ENCODE data around the gene TCEA2. TPM values are rescaled to one million over a fixed set of nuclear protein-coding genes. Genes with fewer than 3 reads are reported as not detected.

TCEA2 gene
- total RNA-seq, 1 donor from 2014 or later: 23.2 TPM

DNA sequence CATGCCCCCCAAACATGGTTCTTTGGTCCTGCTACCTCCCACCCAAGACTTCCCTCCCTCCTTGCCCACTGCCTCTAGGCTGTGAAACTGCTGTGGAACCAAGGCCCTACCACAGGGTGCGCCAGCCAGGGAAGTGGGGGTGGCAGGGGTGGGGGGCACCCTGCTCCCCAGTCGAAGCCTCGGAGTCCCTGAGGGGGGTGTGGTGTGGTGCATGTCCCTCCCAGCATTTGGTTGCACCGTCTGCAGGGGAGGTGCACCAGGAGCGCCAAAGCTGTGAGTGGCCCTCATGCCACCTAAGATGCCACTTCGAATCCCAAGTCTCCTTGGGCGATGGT lies 14.5 kb downstream of the TCEA2 start:
- Mint-ChIP-seq H3K27me3 (ENCODE audit: insufficient read depth, low read depth) (peaks cover 2% of the 10 kb centered on the region), H3K9me3 (no peaks in the 10 kb centered on the region), H3K27ac (no peak overlapping the region), H3K36me3 (no peaks in the 10 kb centered on the region), H3K4me1 (peaks cover 25% of the 10 kb centered on the region), H3K4me3 (no peak overlapping the region)
- Histone ChIP-seq H3K27me3 (peaks cover 34% of the 10 kb centered on the region), H3K4me3 (no peak overlapping the region), H3K9me3 (ENCODE audit: low read depth) (no peaks in the 10 kb centered on the region), H3K79me2 (ENCODE audit: low read depth) (no peaks in the 10 kb centered on the region), H3K27ac (no peak overlapping the region), H4K20me1 (ENCODE audit: low read depth) (peaks cover 13% of the 10 kb centered on the region), H2AFZ (replicated peaks) (no peak overlapping the region), H3K4me2 (no peak overlapping the region), H3K4me1 (peaks cover 10% of the 10 kb centered on the region), H3K9ac (no peak overlapping the region), H3K36me3 (no peaks in the 10 kb centered on the region), H3F3A (ENCODE audit: low read depth) (peaks cover 37% of the 10 kb centered on the region)
- DNase-seq (ENCODE audit: low spot score): no peak
- TF ChIP-seq, protein P1, sequence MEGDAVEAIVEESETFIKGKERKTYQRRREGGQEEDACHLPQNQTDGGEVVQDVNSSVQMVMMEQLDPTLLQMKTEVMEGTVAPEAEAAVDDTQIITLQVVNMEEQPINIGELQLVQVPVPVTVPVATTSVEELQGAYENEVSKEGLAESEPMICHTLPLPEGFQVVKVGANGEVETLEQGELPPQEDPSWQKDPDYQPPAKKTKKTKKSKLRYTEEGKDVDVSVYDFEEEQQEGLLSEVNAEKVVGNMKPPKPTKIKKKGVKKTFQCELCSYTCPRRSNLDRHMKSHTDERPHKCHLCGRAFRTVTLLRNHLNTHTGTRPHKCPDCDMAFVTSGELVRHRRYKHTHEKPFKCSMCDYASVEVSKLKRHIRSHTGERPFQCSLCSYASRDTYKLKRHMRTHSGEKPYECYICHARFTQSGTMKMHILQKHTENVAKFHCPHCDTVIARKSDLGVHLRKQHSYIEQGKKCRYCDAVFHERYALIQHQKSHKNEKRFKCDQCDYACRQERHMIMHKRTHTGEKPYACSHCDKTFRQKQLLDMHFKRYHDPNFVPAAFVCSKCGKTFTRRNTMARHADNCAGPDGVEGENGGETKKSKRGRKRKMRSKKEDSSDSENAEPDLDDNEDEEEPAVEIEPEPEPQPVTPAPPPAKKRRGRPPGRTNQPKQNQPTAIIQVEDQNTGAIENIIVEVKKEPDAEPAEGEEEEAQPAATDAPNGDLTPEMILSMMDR (IDR thresholded peaks at IDR 0.05): no peak
- no peak for TF ChIP-seq EZH2 (IDR thresholded peaks at IDR 0.05)
- TF ChIP-seq EZH2phosphoT487 (IDR thresholded peaks at IDR 0.05): no peak

DNA sequence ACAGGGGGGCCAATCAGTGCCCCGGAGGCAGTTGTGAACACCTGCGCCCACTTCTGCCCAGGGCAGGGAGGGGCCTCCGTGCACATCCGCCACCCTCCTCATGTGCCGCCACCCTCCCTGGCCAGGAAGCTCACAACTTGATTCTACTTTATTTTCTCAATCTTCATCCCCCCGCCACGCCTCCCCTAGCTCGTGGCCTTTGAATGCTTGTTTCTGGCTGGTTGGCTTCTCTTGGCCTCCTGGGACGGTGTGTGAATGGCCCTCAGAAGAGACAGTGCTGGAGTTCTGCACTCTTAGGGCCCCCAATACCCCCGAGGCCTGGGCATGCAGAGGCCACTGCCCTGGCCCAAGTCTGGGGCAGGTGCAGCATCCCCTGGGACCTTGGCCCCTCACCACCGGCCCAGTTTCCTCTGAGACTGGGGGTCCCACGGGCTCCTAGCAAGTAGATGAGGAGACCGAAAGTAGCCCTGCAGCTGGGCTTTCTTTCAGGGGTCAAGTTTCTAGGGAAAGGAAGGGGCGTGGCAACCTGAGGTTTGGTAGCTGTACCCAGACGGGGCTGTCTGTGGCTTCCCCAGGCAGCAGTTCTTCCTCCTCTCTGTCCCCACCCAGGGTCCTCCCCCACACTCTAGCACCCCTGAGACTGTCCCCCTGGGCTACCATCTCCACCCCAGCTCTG lies 15.0 kb downstream of the TCEA2 start:
- H3K36me3 Mint-ChIP-seq: no peaks in the 10 kb centered on the region
- Histone ChIP-seq H3K27me3 (peaks cover 39% of the 10 kb centered on the region), H3K36me3 (no peaks in the 10 kb centered on the region), H3K27ac (no peak overlapping the region), H3K4me2 (peak overlapping the region; percentile 99), H3K9ac (no peak overlapping the region), H4K20me1 (ENCODE audit: low read depth) (peaks cover 17% of the 10 kb centered on the region), H3K4me1 (peaks cover 13% of the 10 kb centered on the region), H3F3A (ENCODE audit: low read depth) (peaks cover 43% of the 10 kb centered on the region), H3K79me2 (ENCODE audit: low read depth) (no peaks in the 10 kb centered on the region), H3K9me3 (ENCODE audit: low read depth) (no peaks in the 10 kb centered on the region), H3K4me3 (no peak overlapping the region), H2AFZ (replicated peaks) (no peak overlapping the region)
- H3K9me3 Mint-ChIP-seq: no peaks in the 10 kb centered on the region
- H3K27me3 Mint-ChIP-seq (ENCODE audit: insufficient read depth, low read depth): peaks cover 2% of the 10 kb centered on the region
- no peak overlapping the region for H3K27ac Mint-ChIP-seq
- peaks cover 30% of the 10 kb centered on the region for H3K4me1 Mint-ChIP-seq
- TF ChIP-seq, protein P1 (IDR thresholded peaks at IDR 0.05): no peak
- no peak for TF ChIP-seq EZH2 (IDR thresholded peaks at IDR 0.05)
- TF ChIP-seq EZH2phosphoT487 (IDR thresholded peaks at IDR 0.05): no peak
- no peak for DNase-seq (ENCODE audit: low spot score)
- no peak overlapping the region for H3K4me3 Mint-ChIP-seq

DNA sequence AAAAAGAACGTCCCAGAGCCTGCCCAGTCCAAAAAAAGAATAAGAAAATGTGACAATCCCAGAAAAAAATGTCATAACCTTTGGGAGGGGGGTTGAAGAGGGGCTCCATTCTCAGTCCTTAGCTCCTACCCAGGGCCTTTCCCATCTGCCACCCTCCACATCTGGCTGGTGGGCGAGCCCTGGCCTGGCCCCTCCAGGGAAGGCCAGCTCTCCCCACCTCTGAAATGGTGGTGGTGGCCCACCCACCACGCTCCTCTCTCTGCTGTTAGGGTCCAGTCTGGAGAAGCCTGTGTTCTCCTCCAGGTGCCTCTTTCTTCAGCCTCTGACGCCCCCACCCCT lies 15.9 kb downstream of the TCEA2 start:
- no peaks in the 10 kb centered on the region for H3K9me3 Mint-ChIP-seq

More for the DNA sequence above, 15.9 kb downstream of the TCEA2 start:
- H3K4me3 Mint-ChIP-seq: peak overlapping the region; percentile 81
- Histone ChIP-seq H3F3A (ENCODE audit: low read depth) (peaks cover 48% of the 10 kb centered on the region), H3K4me3 (peak overlapping the region; percentile 77), H3K9me3 (ENCODE audit: low read depth) (no peaks in the 10 kb centered on the region), H3K4me2 (peak overlapping the region; percentile 99), H3K9ac (no peak overlapping the region), H3K27ac (no peak overlapping the region), H3K27me3 (peaks cover 48% of the 10 kb centered on the region), H3K4me1 (peaks cover 17% of the 10 kb centered on the region), H3K79me2 (ENCODE audit: low read depth) (no peaks in the 10 kb centered on the region), H2AFZ (replicated peaks) (no peak overlapping the region), H4K20me1 (ENCODE audit: low read depth) (peaks cover 19% of the 10 kb centered on the region), H3K36me3 (no peaks in the 10 kb centered on the region)
- peaks cover 2% of the 10 kb centered on the region for H3K27me3 Mint-ChIP-seq (ENCODE audit: insufficient read depth, low read depth)
- no peaks in the 10 kb centered on the region for H3K36me3 Mint-ChIP-seq
- peaks cover 32% of the 10 kb centered on the region for H3K4me1 Mint-ChIP-seq
- no peak overlapping the region for H3K27ac Mint-ChIP-seq
- TF ChIP-seq, protein P1 (IDR thresholded peaks at IDR 0.05): no peak
- no peak for TF ChIP-seq EZH2 (IDR thresholded peaks at IDR 0.05)
- TF ChIP-seq EZH2phosphoT487 (IDR thresholded peaks at IDR 0.05): no peak
- DNase-seq (ENCODE audit: low spot score): no peak

All from neural progenitor cell (in vitro differentiated cells).